HCT116 (cell line): ENCODE results near the gene UVRAG. TPM values are rescaled to one million over a fixed set of nuclear protein-coding genes. Genes with fewer than 3 reads are reported as not detected.

ENCODE experiments used
- ATAC-seq: fragments of 200-7000 bp; cut with Tn5 transposase; 2 replicates; pipeline ENCODE4 v1.9.1; 2020; ENCODE audit warnings: mild to moderate bottlenecking, moderate library complexity
- BruUV-seq: library from RNA; stranded (reverse); fragments of 400-500 nt; replicated peaks from 2 replicates; lab custom pipeline; 2021; lab: Mats Ljungman, UMichigan
- CTCF ChIA-PET: fragments of 300-600 bp; sonication (Branson Sonifier 250); formaldehyde crosslinking; loops from one replicate; lab custom pipeline; 2021; ENCODE audit warnings: antibody characterized with exemption; lab: Charles Lee
- POLR2A ChIA-PET: fragments of 300-600, 350-600 bp; sonication (Branson Sonifier 250); formaldehyde crosslinking; loops from one replicate; lab custom pipeline; 2021; ENCODE audit warnings: antibody characterized with exemption; lab: Charles Lee
- RAD21 ChIA-PET, 2 experiments: fragments of 300-600 bp; sonication (Branson Sonifier 250); formaldehyde crosslinking; loops; one replicate each; lab custom pipeline; 2023; ENCODE audit warnings: low total read pairs in 2 of 2; ENCODE audit not compliant: uncharacterized antibody in 2 of 2, unreplicated experiment in 2 of 2, low non-redundant PET in 1 of 2; lab: Charles Lee
- DNase-seq: peaks from one replicate; pipeline ENCODE4 v3.0.0-alpha.2; 2010; ENCODE audit warnings: low read depth, low spot score
- H2AFZ ChIP-seq: fragments of 200-600 bp; shearing (Covaris generic), sonication (generic); 2 replicates; pipeline ENCODE4 v1.6.1; 2017; ENCODE audit warnings: low read depth, mixed run types, mixed read lengths, antibody characterized with exemption, low read length; ENCODE audit not compliant: poor library complexity, severe bottlenecking
- H3K27ac ChIP-seq: 2 replicates; pipeline ENCODE4 v1.5.1; 2012; ENCODE audit warnings: low read depth, low read length
- H3K27me3 ChIP-seq: fragments of 200-600 bp; sonication (generic); 2 replicates; pipeline ENCODE4 v1.6.1; 2016; ENCODE audit warnings: mixed run types, low read length, mixed read lengths; ENCODE audit not compliant: insufficient read depth
- H3K36me3 ChIP-seq, 2 experiments: fragments of 200-500 bp in 1 of 2; fragments of 200-600 bp in 1 of 2; sonication (Bioruptor generic) in 1 of 2; sonication (generic) in 1 of 2; 2 replicates each; pipeline versions ENCODE4 v1.5.1 to v1.6.1; 2014 to 2016; ENCODE audit warnings: low read length in 2 of 2, inconsistent platforms in 1 of 2, mixed read lengths in 1 of 2, mixed run types in 1 of 2; ENCODE audit not compliant: insufficient read depth in 2 of 2, control insufficient read depth in 1 of 2
- H3K4me1 ChIP-seq, 2 experiments: fragments of 200-600 bp in 1 of 2; sonication (generic) in 1 of 2; 2 replicates each; pipeline versions ENCODE4 v1.5.1 to v1.6.1; 2012 to 2017; ENCODE audit warnings: low read length in 2 of 2, inconsistent platforms in 1 of 2, mild to moderate bottlenecking in 1 of 2, mixed read lengths in 1 of 2, mixed run types in 1 of 2, moderate library complexity in 1 of 2; ENCODE audit not compliant: insufficient read depth in 2 of 2, control insufficient read depth in 1 of 2
- H3K4me2 ChIP-seq: fragments of 200-600 bp; sonication (generic); 2 replicates; pipeline ENCODE4 v1.6.1; 2017; ENCODE audit warnings: mixed run types, low read length, mixed read lengths
- H3K4me3 ChIP-seq, 2 experiments: fragments of 200-600 bp in 1 of 2; sonication (generic) in 1 of 2; replicated peaks in 1 of 2; 2 replicates each; pipeline ENCODE4 v1.5.1; 2011 to 2016; ENCODE audit warnings: low read length in 2 of 2, control low read depth in 1 of 2, low read depth in 1 of 2, mild to moderate bottlenecking in 1 of 2, mixed read lengths in 1 of 2, mixed run types in 1 of 2
- H3K79me2 ChIP-seq: fragments of 200-600 bp; sonication (generic); 2 replicates; pipeline ENCODE4 v1.6.1; 2017; ENCODE audit warnings: mild to moderate bottlenecking, mixed run types, low read length, moderate library complexity, mixed read lengths; ENCODE audit not compliant: insufficient read depth
- H3K9ac ChIP-seq: fragments of 200-600 bp; sonication (generic); 2 replicates; pipeline ENCODE4 v1.6.1; 2016; ENCODE audit warnings: low read length, mixed read lengths
- H3K9me2 ChIP-seq: fragments of 200-600 bp; sonication (generic), shearing (Covaris generic); 2 replicates; pipeline ENCODE4 v1.6.1; 2017; ENCODE audit warnings: mixed run types, mild to moderate bottlenecking, moderate library complexity; ENCODE audit not compliant: insufficient read depth
- H3K9me3 ChIP-seq, 2 experiments: fragments of 200-500 bp in 1 of 2; fragments of 200-600 bp in 1 of 2; sonication (Bioruptor generic) in 1 of 2; sonication (generic) in 1 of 2; 2 replicates each; pipeline ENCODE4 v1.6.1; 2014 to 2017; ENCODE audit warnings: low read length in 2 of 2, mixed read lengths in 2 of 2, inconsistent platforms in 1 of 2, low read depth in 1 of 2, mild to moderate bottlenecking in 1 of 2, mixed run types in 1 of 2, moderate library complexity in 1 of 2; ENCODE audit not compliant: control insufficient read depth in 1 of 2, insufficient read depth in 1 of 2
- H4K20me1 ChIP-seq: fragments of 200-600 bp; sonication (generic), shearing (Covaris generic); 2 replicates; pipeline ENCODE4 v1.6.1; 2017; ENCODE audit warnings: mixed run types, mild to moderate bottlenecking, moderate library complexity; ENCODE audit not compliant: insufficient read depth
- ATF3 ChIP-seq: IDR thresholded peaks from 2 replicates; pipeline ENCODE4 v1.6.1; 2012
- CBX3 ChIP-seq: IDR thresholded peaks from 2 replicates; pipeline ENCODE4 v1.6.1; 2012; ENCODE audit warnings: low read depth
- CTCF ChIP-seq, 3 experiments: fragments of 200-600 bp in 1 of 3; sonication (generic) in 1 of 3; IDR thresholded peaks in 2 of 3; conservative IDR thresholded peaks in 1 of 3; 2 replicates each; pipeline ENCODE4 v1.5.1; 2012 to 2017; ENCODE audit warnings: low read depth in 2 of 3, low read length in 2 of 3, antibody characterized with exemption in 1 of 3, borderline replicate concordance in 1 of 3, control low read depth in 1 of 3, mild to moderate bottlenecking in 1 of 3, mixed read lengths in 1 of 3, mixed run types in 1 of 3, moderate library complexity in 1 of 3; ENCODE audit not compliant: insufficient read depth in 1 of 3
- EGR1 ChIP-seq: IDR thresholded peaks from 2 replicates; pipeline ENCODE4 v1.6.1; 2012; ENCODE audit warnings: low read depth
- ELF1 ChIP-seq: IDR thresholded peaks from 2 replicates; pipeline ENCODE4 v1.6.1; 2012; ENCODE audit warnings: low read depth, borderline replicate concordance
- EZH2phosphoT487 ChIP-seq: fragments of 200-600 bp; IDR thresholded peaks from 2 replicates; pipeline ENCODE4 v1.6.1; 2018; ENCODE audit warnings: antibody characterized with exemption, borderline replicate concordance
- MAX ChIP-seq: IDR thresholded peaks from 2 replicates; pipeline ENCODE4 v1.6.1; 2012
- POLR2A ChIP-seq: IDR thresholded peaks from 2 replicates; pipeline ENCODE4 v1.7.0; 2011; ENCODE audit warnings: borderline replicate concordance; ENCODE audit not compliant: insufficient read depth, insufficient read length; ENCODE audit errors: extremely low read depth
- POLR2AphosphoS5 ChIP-seq: IDR thresholded peaks from 2 replicates; pipeline ENCODE4 v1.6.1; 2011; ENCODE audit warnings: mild to moderate bottlenecking, low read depth, low read length, moderate library complexity
- RAD21 ChIP-seq: IDR thresholded peaks from 2 replicates; pipeline ENCODE4 v1.6.1; 2012; ENCODE audit warnings: low read depth, mild to moderate bottlenecking
- REST ChIP-seq: IDR thresholded peaks from 2 replicates; pipeline ENCODE4 v1.6.1; 2012; ENCODE audit warnings: low read depth
- SIN3A ChIP-seq: IDR thresholded peaks from 2 replicates; pipeline ENCODE4 v1.6.1; 2012; ENCODE audit warnings: low read depth
- SP1 ChIP-seq: IDR thresholded peaks from 2 replicates; pipeline ENCODE4 v1.6.1; 2012; ENCODE audit warnings: low read depth
- SRF ChIP-seq: IDR thresholded peaks from 2 replicates; pipeline ENCODE4 v1.6.1; 2012; ENCODE audit warnings: low read depth
- TCF7L2 ChIP-seq: IDR thresholded peaks from 2 replicates; pipeline ENCODE4 v1.7.0; 2011; ENCODE audit warnings: borderline replicate concordance, inconsistent platforms; ENCODE audit not compliant: insufficient read depth, insufficient read length; ENCODE audit errors: extremely low read depth
- YY1 ChIP-seq: IDR thresholded peaks from 2 replicates; pipeline ENCODE4 v1.6.1; 2011; ENCODE audit warnings: low read length, low read depth, moderate library complexity, mild to moderate bottlenecking; ENCODE audit not compliant: insufficient replicate concordance; ENCODE audit errors: extremely low read depth
- ZBTB33 ChIP-seq: IDR thresholded peaks from 2 replicates; pipeline ENCODE4 v1.6.1; 2011; ENCODE audit warnings: mild to moderate bottlenecking, low read length, moderate library complexity; ENCODE audit not compliant: insufficient replicate concordance; ENCODE audit errors: extremely low read depth
- ZFX ChIP-seq: fragments of 450-650 bp; IDR thresholded peaks from 2 replicates; pipeline ENCODE4 v1.6.1; 2017
- ZNF274 ChIP-seq: fragments of 200-500 bp; sonication (Bioruptor generic); IDR thresholded peaks from 2 replicates; pipeline ENCODE4 v1.6.1; 2014; ENCODE audit warnings: mild to moderate bottlenecking, low read depth, low read length, inconsistent platforms
- intact Hi-C: fragments of 100-400 bp; cut with micrococcal nuclease; formaldehyde crosslinking; loops from 2 replicates; pipeline ENCODE4 v1.10.0; 2022
- total RNA-seq: library from RNA; stranded (reverse); gene quantifications from one replicate; pipeline ENCODE4 v1.2.1, GENCODE V29; 2021; ENCODE audit not compliant: unreplicated experiment

Gene UVRAG
- total RNA-seq, 1 experiment from 2014 or later = 12.3 TPM

GRCh38 chr11:75821202-75821601, 6.2 kb downstream of the UVRAG start:
- Histone ChIP-seq H3K79me2 (peaks cover 16% of the 10 kb centered on the region), H3K4me2 (no peak overlapping the region), H3K27me3 (no peaks in the 10 kb centered on the region), H3K36me3 (no peaks in the 10 kb centered on the region), H3K4me3 (no peak overlapping the region), H2AFZ (no peak overlapping the region), H3K9ac (no peak overlapping the region), H3K27ac (no peak overlapping the region), H3K9me3 (no peaks in the 10 kb centered on the region), H4K20me1 (no peaks in the 10 kb centered on the region), H3K4me1 (peaks cover under 1 to 5% of the 10 kb centered on the region in 2 experiments; a peak in 2 of 4 replicates), H3K9me2 (no peaks in the 10 kb centered on the region)
- ATAC-seq (no peak), DNase-seq (no peak)
- TF ChIP-seq CTCF (IDR thresholded peaks at IDR 0.05 in 2 of 3, conservative IDR thresholded peaks at IDR 0.05 in 1 of 3; ENCODE audit: borderline replicate concordance in 1 of 3, insufficient read depth in 1 of 3, low read depth in 2 of 3, low read length in 2 of 3) (no peak), MAX (no peak), SIN3A (no peak), EZH2phosphoT487 (no peak), POLR2A (no peak), POLR2AphosphoS5 (no peak), TCF7L2 (no peak), SRF (no peak), SP1 (no peak), ZBTB33 (no peak), REST (no peak), RAD21 (no peak), EGR1 (no peak), CBX3 (no peak), YY1 (no peak), ZNF274 (no peak), ZFX (no peak), ATF3 (no peak), ELF1 (no peak)
- ChIA-PET CTCF (no interaction called here), POLR2A (no interaction called here), RAD21 (no interaction called here)
- intact Hi-C loops = no loop called here
- no TSS peak for BruUV-seq
